Spleen (tissue), 11 donors: ENCODE data around the gene CACNA2D3. TPM values are rescaled to one million over a fixed set of nuclear protein-coding genes. Genes with fewer than 3 reads are reported as not detected.

Source experiments
- DNase-seq: peaks from one replicate; pipeline ENCODE4 v3.0.0-alpha.2; 2020
- H3K27ac ChIP-seq, 8 donors: fragments of 200-600 bp; sonication (generic) in 7 of 8; 1 replicate in 4 of 8; 2 replicates in 4 of 8; pipeline versions ENCODE4 v1.5.0 to v1.8.0; 2016 to 2021; ENCODE audit warnings: inconsistent platforms in 4 of 8, mild to moderate bottlenecking in 4 of 8, moderate library complexity in 1 of 8
- H3K27me3 ChIP-seq, 7 donors: fragments of 200-600 bp; sonication (generic) in 6 of 7; replicated peaks in 1 of 7; 1 replicate in 4 of 7; 2 replicates in 3 of 7; pipeline versions ENCODE4 v1.5.0 to v1.8.0; 2016 to 2021; ENCODE audit warnings: inconsistent platforms in 3 of 7, mild to moderate bottlenecking in 1 of 7
- H3K36me3 ChIP-seq, 6 donors: fragments of 200-600 bp; sonication (generic) in 5 of 6; 1 replicate in 4 of 6; 2 replicates in 2 of 6; pipeline versions ENCODE4 v1.5.0 to v1.8.0; 2016 to 2021; ENCODE audit warnings: inconsistent platforms in 2 of 6
- H3K4me1 ChIP-seq, 6 donors: fragments of 200-600 bp; sonication (generic) in 5 of 6; 1 replicate in 3 of 6; 2 replicates in 3 of 6; pipeline versions ENCODE4 v1.5.0 to v1.8.0; 2016 to 2021; ENCODE audit warnings: inconsistent platforms in 3 of 6
- H3K4me3 ChIP-seq, 8 donors: fragments of 200-600 bp; sonication (generic) in 7 of 8; 1 replicate in 4 of 8; 2 replicates in 4 of 8; pipeline versions ENCODE4 v1.5.0 to v1.8.0; 2016 to 2021; ENCODE audit warnings: inconsistent platforms in 4 of 8, mild to moderate bottlenecking in 4 of 8, moderate library complexity in 2 of 8
- H3K9me3 ChIP-seq, 8 donors: fragments of 200-600 bp; sonication (generic) in 7 of 8; 1 replicate in 4 of 8; 2 replicates in 4 of 8; pipeline versions ENCODE4 v1.5.0 to v1.8.0; 2016 to 2021; ENCODE audit warnings: inconsistent platforms in 4 of 8
- POLR2A ChIP-seq, 3 donors: fragments of 450-650 bp; IDR thresholded peaks; one replicate each; pipeline ENCODE4 v1.5.1; 2017; ENCODE audit warnings: antibody characterized with exemption in 3 of 3, mild to moderate bottlenecking in 1 of 3
- POLR2AphosphoS5 ChIP-seq, 3 donors: sonication (generic); formaldehyde crosslinking; IDR thresholded peaks; one replicate each; pipeline ENCODE4 v1.5.1; 2017; ENCODE audit warnings: antibody characterized with exemption in 3 of 3
- WGBS, 5 donors: extraction: QIAGEN DNeasy Blood & Tissue Kit in 3 of 5; methylation state at CpG; one replicate each; pipeline versions ENCODE4 v1.1.5 to v1.1.7; 2013 to 2018; 5-methylcytosine and 5-hydroxymethylcytosine counted together
- intact Hi-C: fragments of 100-400 bp; cut with DNase I; formaldehyde crosslinking; loops from one replicate; pipeline ENCODE4 v1.15.0; 2023; ENCODE audit warnings: low total_unique reads
- polyA plus RNA-seq, 3 donors: library from polyadenylated mRNA; stranded (reverse); fragments of 200-250 nt; gene quantifications; one replicate each; pipeline ENCODE4 v1.2.1, GENCODE V29; 2013
- total RNA-seq, 7 donors: library from RNA; depleted of rRNA in 3 of 7; stranded (reverse); fragments of >200 nt in 3 of 7; fragmentation: NEBNext Ultra II Directional in 4 of 7; extraction: Animal tissue kit (Norgen Biotek cat#: 25700) in 4 of 7; gene quantifications; one replicate each; pipeline versions ENCODE4 v1.1.0 to v1.2.1, GENCODE V29; 2016 to 2021
- TF ChIP-seq, protein P1 (sequence below), 11 experiments: fragments of 200-600 bp in 7 of 11; fragments of 450-650 bp in 4 of 11; sonication (generic) in 4 of 11; IDR thresholded peaks in 8 of 11; conservative IDR thresholded peaks in 3 of 11; 1 replicate in 7 of 11; 2 replicates in 4 of 11; pipeline versions ENCODE4 v1.4.0 to v1.8.0; 2016 to 2021; ENCODE audit warnings: antibody characterized with exemption in 11 of 11, inconsistent platforms in 4 of 11, mild to moderate bottlenecking in 1 of 11
- donor health status: healthy with polysubstance abuse.
- donor health status: DM: no; HTN: no; CAD: no; lungs with moderate emphysema.
- donor health status: DM: no; HTN: no; CAD: no.
- donor health status: Bipolar disorder and iron deficiency.
- donor health status: healthy.
- donor health status: DM: no; HTN: no; CAD: no.
- donor health status: DM: yes; HTN: yes; CAD: no.

CACNA2D3 gene
- total and polyA plus RNA-seq, 10 donors, result 0.83 to 4.9 (median 2.9) TPM

GRCh38 chr3:54784021-54784420 lies 661.7 kb downstream of the CACNA2D3 start:
- no peak for DNase-seq
- intact Hi-C loops, result no loop called here
- 63 to 84% (median 82%) methylated on average over 5 of the region's 5 CpGs for WGBS, 5 donors
- H3K27ac ChIP-seq, result no peak overlapping the region
- TF ChIP-seq, protein P1, sequence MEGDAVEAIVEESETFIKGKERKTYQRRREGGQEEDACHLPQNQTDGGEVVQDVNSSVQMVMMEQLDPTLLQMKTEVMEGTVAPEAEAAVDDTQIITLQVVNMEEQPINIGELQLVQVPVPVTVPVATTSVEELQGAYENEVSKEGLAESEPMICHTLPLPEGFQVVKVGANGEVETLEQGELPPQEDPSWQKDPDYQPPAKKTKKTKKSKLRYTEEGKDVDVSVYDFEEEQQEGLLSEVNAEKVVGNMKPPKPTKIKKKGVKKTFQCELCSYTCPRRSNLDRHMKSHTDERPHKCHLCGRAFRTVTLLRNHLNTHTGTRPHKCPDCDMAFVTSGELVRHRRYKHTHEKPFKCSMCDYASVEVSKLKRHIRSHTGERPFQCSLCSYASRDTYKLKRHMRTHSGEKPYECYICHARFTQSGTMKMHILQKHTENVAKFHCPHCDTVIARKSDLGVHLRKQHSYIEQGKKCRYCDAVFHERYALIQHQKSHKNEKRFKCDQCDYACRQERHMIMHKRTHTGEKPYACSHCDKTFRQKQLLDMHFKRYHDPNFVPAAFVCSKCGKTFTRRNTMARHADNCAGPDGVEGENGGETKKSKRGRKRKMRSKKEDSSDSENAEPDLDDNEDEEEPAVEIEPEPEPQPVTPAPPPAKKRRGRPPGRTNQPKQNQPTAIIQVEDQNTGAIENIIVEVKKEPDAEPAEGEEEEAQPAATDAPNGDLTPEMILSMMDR (IDR thresholded peaks at IDR 0.05 in 8 of 11, conservative IDR thresholded peaks at IDR 0.05 in 3 of 11), result no peak
- no peak for TF ChIP-seq POLR2AphosphoS5 (IDR thresholded peaks at IDR 0.05)
- TF ChIP-seq POLR2A (IDR thresholded peaks at IDR 0.05), result no peak
- H3K9me3 ChIP-seq, result peaks cover 0 to 11% (median 7%) of the 10 kb centered on the region in 8 donors
- H3K4me1 ChIP-seq, result no peaks in the 10 kb centered on the region
- H3K27me3 ChIP-seq, result no peaks in the 10 kb centered on the region
- no peaks in the 10 kb centered on the region for H3K36me3 ChIP-seq
- H3K4me3 ChIP-seq, result no peak overlapping the region

GRCh38 chr3:54785976-54786375 lies 663.6 kb downstream of the CACNA2D3 start:
- Histone ChIP-seq H3K27ac (no peak overlapping the region), H3K36me3 (no peaks in the 10 kb centered on the region), H3K4me1 (no peaks in the 10 kb centered on the region), H3K9me3 (peaks cover 0 to 11% (median 7%) of the 10 kb centered on the region in 8 donors), H3K27me3 (no peaks in the 10 kb centered on the region), H3K4me3 (no peak overlapping the region)
- no peak for DNase-seq
- TF ChIP-seq POLR2AphosphoS5 (IDR thresholded peaks at IDR 0.05) (no peak), POLR2A (IDR thresholded peaks at IDR 0.05) (no peak)
- TF ChIP-seq, protein P1 (IDR thresholded peaks at IDR 0.05 in 8 of 11, conservative IDR thresholded peaks at IDR 0.05 in 3 of 11), result no peak
- WGBS, 5 donors, result 85 to 96% (median 93%) methylated on average over 3 of the region's 3 CpGs
- intact Hi-C loops, result no loop called here

DNA sequence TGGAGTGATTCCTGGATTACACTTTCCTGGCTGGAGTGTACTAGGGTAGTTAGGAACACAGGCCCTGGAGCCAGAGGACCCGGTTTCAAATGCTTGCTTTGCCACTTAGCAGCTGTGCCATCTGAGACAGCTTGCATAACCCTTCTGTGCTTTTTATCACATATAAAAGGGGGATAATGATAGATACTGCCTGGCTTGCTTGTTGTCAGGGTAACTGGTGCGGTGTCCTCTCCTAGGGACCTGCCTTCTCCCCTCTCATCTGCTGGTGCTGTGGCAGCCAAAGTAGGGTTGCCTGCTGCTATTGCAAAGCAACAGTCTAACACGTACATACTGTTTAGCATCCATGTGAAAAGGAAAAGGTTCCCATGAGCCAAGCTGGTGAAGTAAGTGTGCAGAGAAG lies 667.7 kb downstream of the CACNA2D3 start:
- TF ChIP-seq, protein P1 (IDR thresholded peaks at IDR 0.05 in 8 of 11, conservative IDR thresholded peaks at IDR 0.05 in 3 of 11), result no peak
- no peak for TF ChIP-seq POLR2A (IDR thresholded peaks at IDR 0.05)
- no peak for TF ChIP-seq POLR2AphosphoS5 (IDR thresholded peaks at IDR 0.05)
- H3K36me3 ChIP-seq, result no peaks in the 10 kb centered on the region
- no peaks in the 10 kb centered on the region for H3K4me1 ChIP-seq
- intact Hi-C loops, result no loop called here
- no peak for DNase-seq
- no peak overlapping the region for H3K27ac ChIP-seq
- H3K27me3 ChIP-seq, result no peaks in the 10 kb centered on the region
- no peak overlapping the region for H3K4me3 ChIP-seq
- 73 to 87% (median 85%) methylated on average over 3 of the region's 3 CpGs for WGBS, 5 donors
- H3K9me3 ChIP-seq, result peaks cover 0 to 14% (median 7%) of the 10 kb centered on the region in 8 donors

- TF ChIP-seq, protein P1 (IDR thresholded peaks at IDR 0.05 in 8 of 11, conservative IDR thresholded peaks at IDR 0.05 in 3 of 11), result no peak
- no peak for TF ChIP-seq POLR2AphosphoS5 (IDR thresholded peaks at IDR 0.05)
- Histone ChIP-seq H3K4me3 (no peak overlapping the region), H3K4me1 (no peaks in the 10 kb centered on the region), H3K36me3 (no peaks in the 10 kb centered on the region), H3K9me3 (peaks cover 0 to 23% (median 7%) of the 10 kb centered on the region in 8 donors), H3K27me3 (no peaks in the 10 kb centered on the region), H3K27ac (no peak overlapping the region)
- 38 to 60% (median 46%) methylated on average over 2 of the region's 2 CpGs for WGBS, 5 donors
- no peak for DNase-seq
- intact Hi-C loops, result no loop called here
These were observed 669.3 kb downstream of the CACNA2D3 start for GRCh38 chr3:54791501-54792156.
